ENCODE measurements around the gene CFAP77.

DNA sequence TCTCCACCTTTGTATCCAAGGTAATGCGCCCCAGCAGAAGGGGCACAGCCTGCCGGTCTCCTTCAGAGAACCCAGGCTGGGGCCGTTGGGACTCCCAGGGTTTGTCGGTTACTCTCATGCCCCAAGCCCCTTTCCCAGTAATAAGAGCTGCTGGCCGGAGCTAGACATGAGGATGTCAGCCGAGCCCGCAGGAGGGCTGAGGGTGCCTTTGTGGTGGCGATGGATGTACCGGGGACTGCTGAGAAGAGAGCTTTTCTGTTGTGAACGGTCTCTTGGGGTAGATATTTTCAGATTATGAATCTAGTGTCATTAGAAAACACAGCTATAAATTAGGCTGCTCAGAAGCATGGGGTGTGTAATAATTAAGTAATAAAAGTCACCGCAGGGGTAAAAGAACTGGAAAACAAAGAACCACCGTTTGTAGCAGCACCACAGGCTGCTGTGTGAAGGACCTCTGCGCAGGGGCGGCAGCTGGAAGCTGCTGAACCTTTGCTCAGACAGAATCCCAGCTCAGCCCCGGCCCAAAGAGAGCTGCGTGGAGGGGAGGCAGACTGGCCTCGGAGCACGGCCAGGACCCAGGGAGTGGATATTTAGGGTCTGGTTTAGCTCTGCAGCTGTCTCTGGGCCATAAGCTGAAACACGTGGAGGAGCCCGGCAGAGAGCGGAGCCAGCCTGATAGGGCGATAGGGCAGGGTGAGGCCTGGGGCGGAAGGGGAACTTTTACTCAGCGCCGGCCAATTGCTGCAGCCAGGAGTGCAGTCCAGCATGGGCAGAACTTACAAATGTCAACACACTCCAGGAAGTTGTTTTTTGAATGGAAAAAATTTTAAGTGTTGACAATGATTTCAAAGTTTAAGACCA is 121.9 kb downstream of the CFAP77 start:
- TF ChIP-seq, protein P1, sequence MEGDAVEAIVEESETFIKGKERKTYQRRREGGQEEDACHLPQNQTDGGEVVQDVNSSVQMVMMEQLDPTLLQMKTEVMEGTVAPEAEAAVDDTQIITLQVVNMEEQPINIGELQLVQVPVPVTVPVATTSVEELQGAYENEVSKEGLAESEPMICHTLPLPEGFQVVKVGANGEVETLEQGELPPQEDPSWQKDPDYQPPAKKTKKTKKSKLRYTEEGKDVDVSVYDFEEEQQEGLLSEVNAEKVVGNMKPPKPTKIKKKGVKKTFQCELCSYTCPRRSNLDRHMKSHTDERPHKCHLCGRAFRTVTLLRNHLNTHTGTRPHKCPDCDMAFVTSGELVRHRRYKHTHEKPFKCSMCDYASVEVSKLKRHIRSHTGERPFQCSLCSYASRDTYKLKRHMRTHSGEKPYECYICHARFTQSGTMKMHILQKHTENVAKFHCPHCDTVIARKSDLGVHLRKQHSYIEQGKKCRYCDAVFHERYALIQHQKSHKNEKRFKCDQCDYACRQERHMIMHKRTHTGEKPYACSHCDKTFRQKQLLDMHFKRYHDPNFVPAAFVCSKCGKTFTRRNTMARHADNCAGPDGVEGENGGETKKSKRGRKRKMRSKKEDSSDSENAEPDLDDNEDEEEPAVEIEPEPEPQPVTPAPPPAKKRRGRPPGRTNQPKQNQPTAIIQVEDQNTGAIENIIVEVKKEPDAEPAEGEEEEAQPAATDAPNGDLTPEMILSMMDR (IDR thresholded peaks at IDR 0.05): no peak
- TF ChIP-seq POLR2AphosphoS5 (IDR thresholded peaks at IDR 0.05): no peak
- no peak for TF ChIP-seq POLR2A (IDR thresholded peaks at IDR 0.05)

Data from breast epithelium (tissue), 3 donors.